NCI-H1930 (cell line): ENCODE data around the gene MADD.
A peak's percentile ranks its signal among the peaks of the same experiment; 100 is the strongest.

ENCODE experiments used
- DNase-seq, 2 experiments: peaks; one replicate each; lab custom pipeline; 2025; lab: John Stamatoyannopoulos, UW

MADD gene

GRCh38 chr11:47340010-47340409 is 70.1 kb downstream of the MADD start:
- DNase-seq: no peak

GRCh38 chr11:47340980-47341775 is 71.2 kb downstream of the MADD start:
- no peak for DNase-seq

GRCh38 chr11:47342036-47342803 is 72.3 kb downstream of the MADD start:
- DNase-seq: no peak

GRCh38 chr11:47342854-47343253 is 72.9 kb downstream of the MADD start:
- DNase-seq: no peak

GRCh38 chr11:47345890-47346563 is 76.1 kb downstream of the MADD start:
- DNase-seq: no peak

GRCh38 chr11:47347137-47347536 is 77.2 kb downstream of the MADD start:
- DNase-seq: no peak

GRCh38 chr11:47348131-47348802 is 78.3 kb downstream of the MADD start:
- no peak for DNase-seq

- DNase-seq: peak; percentile 12 to 18
Observed at GRCh38 chr11:47348859-47349258, 78.9 kb downstream of the MADD start.

GRCh38 chr11:47349521-47350095 is 79.7 kb downstream of the MADD start:
- DNase-seq: no peak

GRCh38 chr11:47350315-47350714 is 80.4 kb downstream of the MADD start:
- no peak for DNase-seq

- DNase-seq: no peak
Observed at GRCh38 chr11:47351156-47352126, 81.5 kb downstream of the MADD start.

GRCh38 chr11:47352556-47352955 is 82.6 kb downstream of the MADD start, which contains the start of gene MYBPC3:
TSS of gene MYBPC3 (minus strand) at chr11:47352702. CDS start at chr11:47352647, 55 bp downstream.
- DNase-seq: no peak

- DNase-seq: no peak
Observed at GRCh38 chr11:47353978-47354774, 84.2 kb downstream of the MADD start.

GRCh38 chr11:47354913-47355282 is 85.0 kb downstream of the MADD start:
- DNase-seq: no peak

- peak; percentile 96 for DNase-seq
Observed at GRCh38 chr11:47355283-47356128, 85.6 kb downstream of the MADD start.

GRCh38 chr11:47356129-47356997 is 86.4 kb downstream of the MADD start:
- DNase-seq: no peak

GRCh38 chr11:47356998-47357329 is 87.0 kb downstream of the MADD start:
- no peak for DNase-seq
